H1 (cell line): ENCODE data around the gene ENTREP1. TPM values are rescaled to one million over a fixed set of nuclear protein-coding genes. Genes with fewer than 3 reads are reported as not detected.

Source experiments
- CTCF ChIA-PET: fragments of 300-600 bp; sonication (Branson Sonifier 250); formaldehyde crosslinking; loops from one replicate; lab custom pipeline; 2021; ENCODE audit not compliant: partially characterized antibody; lab: Charles Lee
- POLR2A ChIA-PET: fragments of 300-600 bp; sonication (Branson Sonifier 250); formaldehyde crosslinking; loops from one replicate; lab custom pipeline; 2021; ENCODE audit warnings: inconsistent platforms; ENCODE audit not compliant: partially characterized antibody; lab: Charles Lee
- DNase-seq, 2 experiments: peaks; one replicate each; pipeline versions ENCODE4 v3.0.0 to v3.0.0-alpha.2; 2010 to 2022; ENCODE audit warnings: low spot score in 2 of 2, low read depth in 1 of 2, mixed read lengths in 1 of 2
- FAIRE-seq: peaks from 2 replicates; lab custom pipeline; 2011; peaks lifted over from hg19 to GRCh38; lab: Jason Lieb, UNC
- H2AFZ ChIP-seq: 2 replicates; pipeline ENCODE4 v1.8.1; 2012; ENCODE audit warnings: low read length, inconsistent platforms
- H2AK5ac ChIP-seq: 2 replicates; pipeline ENCODE4 v1.6.1; 2013; ENCODE audit warnings: low read depth, low read length
- H2BK120ac ChIP-seq: replicated peaks from 2 replicates; pipeline ENCODE3; 2013; ENCODE audit warnings: low read depth, low read length, inconsistent platforms
- H2BK12ac ChIP-seq: 2 replicates; pipeline ENCODE4 v1.6.1; 2013; ENCODE audit warnings: low read depth, low read length
- H2BK15ac ChIP-seq: 2 replicates; pipeline ENCODE4 v1.6.1; 2013; ENCODE audit warnings: low read length
- H2BK20ac ChIP-seq: 2 replicates; pipeline ENCODE4 v1.6.1; 2013; ENCODE audit warnings: low read length
- H2BK5ac ChIP-seq: 2 replicates; pipeline ENCODE4 v1.6.1; 2013; ENCODE audit warnings: low read depth, low read length
- H3K14ac ChIP-seq: 2 replicates; pipeline ENCODE4 v1.6.1; 2013; ENCODE audit warnings: inconsistent platforms; ENCODE audit not compliant: insufficient read length
- H3K18ac ChIP-seq: 2 replicates; pipeline ENCODE4 v1.6.1; 2013; ENCODE audit warnings: low read length; ENCODE audit errors: extremely low read depth
- H3K23ac ChIP-seq: 2 replicates; pipeline ENCODE4 v1.6.1; 2013; ENCODE audit warnings: inconsistent platforms; ENCODE audit not compliant: insufficient read length
- H3K23me2 ChIP-seq: 2 replicates; pipeline ENCODE4 v1.6.1; 2013; ENCODE audit warnings: low read depth, low read length
- H3K27ac ChIP-seq: 2 replicates; pipeline ENCODE4 v1.6.1; 2011; ENCODE audit warnings: low read depth, low read length, inconsistent platforms
- H3K27me3 ChIP-seq, 4 experiments: replicated peaks in 1 of 4; 1 replicate in 1 of 4; 2 replicates in 3 of 4; pipeline versions ENCODE4 v1.6.1 to v1.8.1; 2011 to 2013; ENCODE audit warnings: low read length in 3 of 4, mild to moderate bottlenecking in 3 of 4, inconsistent platforms in 2 of 4, mixed read lengths in 2 of 4, moderate library complexity in 1 of 4; ENCODE audit not compliant: control insufficient read depth in 3 of 4, insufficient read depth in 3 of 4; ENCODE audit errors: extremely low read depth in 1 of 4
- H3K36me3 ChIP-seq, 4 experiments: 2 replicates each; pipeline versions ENCODE4 v1.6.1 to v1.8.1; 2011 to 2013; ENCODE audit warnings: mild to moderate bottlenecking in 4 of 4, low read length in 3 of 4, moderate library complexity in 2 of 4, control low read depth in 1 of 4, inconsistent platforms in 1 of 4; ENCODE audit not compliant: insufficient read depth in 4 of 4, control insufficient read depth in 2 of 4
- H3K4ac ChIP-seq: replicated peaks from 2 replicates; pipeline ENCODE3; 2013; ENCODE audit warnings: low read length, low read depth, mixed read lengths, inconsistent platforms; ENCODE audit not compliant: insufficient read length
- H3K4me1 ChIP-seq, 4 experiments: replicated peaks in 1 of 4; 1 replicate in 1 of 4; 2 replicates in 3 of 4; pipeline versions ENCODE4 v1.6.1 to v1.8.1; 2011 to 2013; ENCODE audit warnings: low read length in 3 of 4, inconsistent platforms in 2 of 4, mixed read lengths in 1 of 4; ENCODE audit not compliant: insufficient read depth in 4 of 4, control insufficient read depth in 3 of 4
- H3K4me2 ChIP-seq, 2 experiments: 2 replicates each; pipeline versions ENCODE4 v1.6.1 to v1.8.1; 2011 to 2013; ENCODE audit warnings: low read depth in 2 of 2, low read length in 2 of 2, control low read depth in 1 of 2, inconsistent platforms in 1 of 2, mild to moderate bottlenecking in 1 of 2; ENCODE audit not compliant: insufficient read depth in 1 of 2
- H3K4me3 ChIP-seq, 4 experiments: fragments of 200-600, 300-600 bp in 1 of 4; sonication (generic), shearing (Covaris generic), sonication (Bioruptor Twin) in 1 of 4; 2 replicates each; pipeline versions ENCODE4 v1.5.1 to v1.8.1; 2011 to 2016; ENCODE audit warnings: low read length in 4 of 4, low read depth in 3 of 4, control low read depth in 2 of 4, inconsistent platforms in 2 of 4, mild to moderate bottlenecking in 2 of 4, mixed read lengths in 1 of 4, moderate library complexity in 1 of 4; ENCODE audit not compliant: insufficient read depth in 2 of 4; ENCODE audit errors: extremely low read depth in 1 of 4
- H3K56ac ChIP-seq: replicated peaks from 2 replicates; pipeline ENCODE3; 2013; ENCODE audit warnings: low read depth, mild to moderate bottlenecking, mixed read lengths, low read length, inconsistent platforms; ENCODE audit not compliant: insufficient read length
- H3K79me1 ChIP-seq: 2 replicates; pipeline ENCODE4 v1.6.1; 2013; ENCODE audit warnings: low read depth, low read length, control low read depth
- H3K79me2 ChIP-seq, 2 experiments: 2 replicates each; pipeline versions ENCODE4 v1.6.1 to v1.8.1; 2012 to 2013; ENCODE audit warnings: low read length in 2 of 2, mild to moderate bottlenecking in 2 of 2, inconsistent platforms in 1 of 2; ENCODE audit not compliant: insufficient read depth in 2 of 2, control insufficient read depth in 1 of 2
- H3K9ac ChIP-seq, 4 experiments: replicated peaks in 1 of 4; 1 replicate in 1 of 4; 2 replicates in 3 of 4; pipeline versions ENCODE4 v1.6.1 to v1.8.1; 2011 to 2013; ENCODE audit warnings: low read depth in 3 of 4, low read length in 3 of 4, control low read depth in 2 of 4, mild to moderate bottlenecking in 2 of 4, moderate library complexity in 2 of 4, inconsistent platforms in 1 of 4; ENCODE audit errors: extremely low read depth in 1 of 4
- H3K9me3 ChIP-seq, 2 experiments: 2 replicates each; pipeline versions ENCODE4 v1.6.1 to v1.8.1; 2012 to 2013; ENCODE audit warnings: mild to moderate bottlenecking in 2 of 2, moderate library complexity in 2 of 2, control low read depth in 1 of 2, inconsistent platforms in 1 of 2, low read depth in 1 of 2, low read length in 1 of 2, mixed read lengths in 1 of 2; ENCODE audit not compliant: insufficient read depth in 2 of 2
- H4K20me1 ChIP-seq, 2 experiments: replicated peaks in 1 of 2; 2 replicates each; pipeline versions ENCODE3 to v1.8.1; 2011 to 2013; ENCODE audit warnings: inconsistent platforms in 2 of 2, low read length in 2 of 2, mild to moderate bottlenecking in 1 of 2; ENCODE audit not compliant: insufficient read depth in 2 of 2, control insufficient read depth in 1 of 2
- H4K5ac ChIP-seq: 2 replicates; pipeline ENCODE4 v1.6.1; 2013; ENCODE audit warnings: low read length, low read depth, mixed read lengths, inconsistent platforms; ENCODE audit not compliant: insufficient read length
- H4K8ac ChIP-seq: 2 replicates; pipeline ENCODE4 v1.8.0; 2013; ENCODE audit warnings: mild to moderate bottlenecking, moderate library complexity, low read length, inconsistent platforms; ENCODE audit not compliant: insufficient read depth; ENCODE audit errors: extremely low read depth
- H4K91ac ChIP-seq: replicated peaks from 2 replicates; pipeline ENCODE3; 2013; ENCODE audit warnings: low read length, mixed read lengths, inconsistent platforms; ENCODE audit not compliant: insufficient read length
- BCL11A ChIP-seq, 2 experiments: IDR thresholded peaks; one replicate each; pipeline ENCODE4 v1.6.1; 2011; ENCODE audit warnings: low read depth in 2 of 2, low read length in 2 of 2, mild to moderate bottlenecking in 2 of 2
- CBX5 ChIP-seq: fragments of 300-800, 300-1000 bp; sonication (generic); IDR thresholded peaks from 2 replicates; pipeline ENCODE4 v1.7.1; 2016; ENCODE audit warnings: antibody characterized with exemption, low read length, low read depth
- CEBPB ChIP-seq: IDR thresholded peaks from 2 replicates; pipeline ENCODE4 v1.6.1; 2012; ENCODE audit warnings: low read depth, low read length
- EP300 ChIP-seq, 2 experiments: IDR thresholded peaks; 1 replicate in 1 of 2; 2 replicates in 1 of 2; pipeline ENCODE4 v1.6.1; 2011 to 2012; ENCODE audit warnings: low read depth in 2 of 2, low read length in 2 of 2, mild to moderate bottlenecking in 2 of 2, borderline replicate concordance in 1 of 2, inconsistent platforms in 1 of 2, moderate library complexity in 1 of 2
- EZH2 ChIP-seq: fragments of 200-600 bp; sonication (generic); IDR thresholded peaks from 2 replicates; pipeline ENCODE4 v1.7.1; 2012; ENCODE audit warnings: low read depth, mild to moderate bottlenecking, moderate library complexity, low read length, inconsistent platforms; ENCODE audit not compliant: severe bottlenecking
- GTF2F1 ChIP-seq: IDR thresholded peaks from 2 replicates; pipeline ENCODE4 v1.6.1; 2012; ENCODE audit warnings: low read depth, low read length, improper control_type of control experiment, borderline replicate concordance
- NANOG ChIP-seq: IDR thresholded peaks from 2 replicates; pipeline ENCODE4 v1.6.1; 2011; ENCODE audit warnings: low read length, low read depth, mild to moderate bottlenecking, inconsistent platforms; ENCODE audit not compliant: insufficient read depth, poor library complexity, severe bottlenecking
- PHF8 ChIP-seq: fragments of 200-600 bp; sonication (generic); conservative IDR thresholded peaks from 2 replicates; pipeline ENCODE4 v1.7.1; 2012; ENCODE audit warnings: low read depth, mild to moderate bottlenecking, inconsistent platforms, low read length, moderate library complexity
- POU5F1 ChIP-seq: IDR thresholded peaks from 2 replicates; pipeline ENCODE4 v1.6.1; 2011; ENCODE audit warnings: low read depth, mild to moderate bottlenecking, low read length, moderate library complexity
- RNF2 ChIP-seq: fragments of 200-900, 300-1000 bp; sonication (generic); IDR thresholded peaks from 2 replicates; pipeline ENCODE4 v1.7.1; 2016; ENCODE audit warnings: borderline replicate concordance, low read depth, mild to moderate bottlenecking, antibody characterized with exemption, low read length; ENCODE audit not compliant: poor library complexity, severe bottlenecking; ENCODE audit errors: missing control alignments
- SP2 ChIP-seq: IDR thresholded peaks from 2 replicates; pipeline ENCODE4 v1.6.1; 2012; ENCODE audit warnings: mild to moderate bottlenecking, low read length, inconsistent platforms
- WGBS, 2 experiments: shearing (Covaris generic) in 1 of 2; methylation state at CpG; one replicate each; pipeline versions ENCODE4 v1.1.6 to v1.1.7; 2013 to 2015; ENCODE audit warnings: low lambda C conversion rate in 2 of 2, mixed read lengths in 2 of 2, inconsistent platforms in 1 of 2, low coverage in 1 of 2, missing lambda C conversion rate in 1 of 2; ENCODE audit not compliant: insufficient replicate concordance in 2 of 2, insufficient coverage in 1 of 2, insufficient read length in 1 of 2; ENCODE audit errors: extremely low coverage in 1 of 2, missing lambda C conversion rate in 1 of 2; 5-methylcytosine and 5-hydroxymethylcytosine counted together
- polyA plus RNA-seq, 7 experiments: library from polyadenylated mRNA; depleted of rRNA in 3 of 7; stranded (reverse) in 5 of 7; unstranded in 2 of 7; fragments of >200 nt in 5 of 7; fragments of 200-250 nt in 2 of 7; gene quantifications; 1 replicate in 5 of 7; 2 replicates in 1 of 7; 4 replicates in 1 of 7; pipeline versions ENCODE4 v1.2.1 to v1.2.3, GENCODE V29; 2011 to 2013; ENCODE audit warnings: missing spikeins in 2 of 7, mixed read lengths in 2 of 7
- total RNA-seq: library from RNA; stranded (reverse); fragmentation: NEBNext Ultra II Directional; extraction: Animal tissue kit (Norgen Biotek cat#: 25700); gene quantifications from 2 replicates; pipeline ENCODE4 v1.2.1, GENCODE V29; 2021
- TF ChIP-seq, protein P1 (sequence below): IDR thresholded peaks from 2 replicates; pipeline ENCODE4 v1.6.1; 2012; ENCODE audit warnings: low read length, inconsistent platforms

Gene ENTREP1
- total and polyA plus RNA-seq, 2 of the 8 experiments (the other 6 are each of a cell fraction or from before 2014, with no cell fraction given): 15.3 to 25.0 TPM

DNA sequence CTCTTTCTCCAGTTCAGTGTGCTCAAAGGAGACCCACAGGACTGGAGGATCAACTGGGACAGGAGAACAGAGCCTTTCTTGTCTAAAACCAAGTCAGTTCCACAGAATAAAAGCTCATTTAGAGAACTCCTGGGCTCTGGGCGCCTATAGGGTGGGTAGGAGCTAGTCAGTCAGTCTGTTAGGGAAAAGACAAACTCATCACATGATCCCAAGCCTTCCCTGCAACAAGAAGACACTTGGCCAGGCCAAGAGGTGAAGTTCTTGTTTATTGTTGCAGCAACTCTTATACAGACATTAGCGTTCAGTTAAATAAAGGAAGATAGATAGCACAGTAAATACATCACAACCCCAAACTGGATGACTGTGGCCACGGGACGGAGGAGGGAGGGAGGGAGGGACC, 102.3 kb downstream of the ENTREP1 start:
- Histone ChIP-seq H3K4me3 (no peak overlapping the region), H3K4me1 (no peaks in the 10 kb centered on the region), H2BK12ac (no peak overlapping the region), H2BK20ac (no peak overlapping the region), H3K4me2 (no peak overlapping the region), H3K79me1 (no peaks in the 10 kb centered on the region), H3K9me3 (peaks cover 2 to 5% of the 10 kb centered on the region in 2 experiments; a peak in 1 of 4 replicates), H3K36me3 (no peaks in the 10 kb centered on the region), H3K27ac (no peak overlapping the region), H3K27me3 (no peaks in the 10 kb centered on the region), H3K23ac (no peak overlapping the region), H3K9ac (no peak overlapping the region), H2BK15ac (no peak overlapping the region), H4K91ac (no peak overlapping the region), H3K23me2 (no peaks in the 10 kb centered on the region), H3K18ac (no peak overlapping the region), H4K8ac (no peak overlapping the region), H3K4ac (no peak overlapping the region), H2AK5ac (no peak overlapping the region), H3K79me2 (no peaks in the 10 kb centered on the region), H3K56ac (no peak overlapping the region), H2BK5ac (no peak overlapping the region), H3K14ac (no peak overlapping the region), H2AFZ (no peak overlapping the region), H4K20me1 (no peaks in the 10 kb centered on the region), H4K5ac (no peak overlapping the region), H2BK120ac (no peak overlapping the region)
- CTCF ChIA-PET: interaction anchor here (0.5 to 11.6 kb wide), 7 partner anchors 14 to 492 kb away, joined by 3 to 246 read pairs (median 3); partner anchors contain the start of gene APBA1
- no peak for FAIRE-seq
- POLR2A ChIA-PET: no interaction called here
- no peak for DNase-seq
- WGBS, 2 experiments: 83% methylated on average over 3 of the region's 4 CpGs; no CpG with 5 or more reads in 1 of the 2 experiments
- TF ChIP-seq GTF2F1 (no peak), CEBPB (no peak), EZH2 (no peak), NANOG (no peak), POU5F1 (no peak), SP2 (no peak), RNF2 (no peak), EP300 (IDR thresholded peaks at IDR 0.05; ENCODE audit: borderline replicate concordance in 1 of 2, low read depth in 2 of 2, low read length in 2 of 2) (no peak), PHF8 (no peak), CBX5 (no peak), BCL11A (IDR thresholded peaks at IDR 0.05; ENCODE audit: low read depth in 2 of 2, low read length in 2 of 2) (no peak)
- TF ChIP-seq, protein P1, sequence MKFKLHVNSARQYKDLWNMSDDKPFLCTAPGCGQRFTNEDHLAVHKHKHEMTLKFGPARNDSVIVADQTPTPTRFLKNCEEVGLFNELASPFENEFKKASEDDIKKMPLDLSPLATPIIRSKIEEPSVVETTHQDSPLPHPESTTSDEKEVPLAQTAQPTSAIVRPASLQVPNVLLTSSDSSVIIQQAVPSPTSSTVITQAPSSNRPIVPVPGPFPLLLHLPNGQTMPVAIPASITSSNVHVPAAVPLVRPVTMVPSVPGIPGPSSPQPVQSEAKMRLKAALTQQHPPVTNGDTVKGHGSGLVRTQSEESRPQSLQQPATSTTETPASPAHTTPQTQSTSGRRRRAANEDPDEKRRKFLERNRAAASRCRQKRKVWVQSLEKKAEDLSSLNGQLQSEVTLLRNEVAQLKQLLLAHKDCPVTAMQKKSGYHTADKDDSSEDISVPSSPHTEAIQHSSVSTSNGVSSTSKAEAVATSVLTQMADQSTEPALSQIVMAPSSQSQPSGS: no peak
